Brain microvascular endothelial cell (primary cell): ENCODE results near the gene KCTD17.
A peak's percentile ranks its signal among the peaks of the same experiment; 100 is the strongest.

Experiments used
- DNase-seq: peaks from one replicate; pipeline ENCODE4 v3.0.0-alpha.2; 2020
- H3K27ac ChIP-seq: fragments of 250-450 bp; sonication (Bioruptor Pico); 2 replicates; pipeline ENCODE4 v1.5.1; 2020; ENCODE audit warnings: mild to moderate bottlenecking, moderate library complexity
- H3K27me3 ChIP-seq: fragments of 250-450 bp; sonication (Bioruptor Pico); replicated peaks from 2 replicates; pipeline ENCODE4 v1.5.1; 2020; ENCODE audit warnings: mild to moderate bottlenecking
- H3K36me3 ChIP-seq: fragments of 250-450 bp; sonication (Bioruptor Pico); replicated peaks from 2 replicates; pipeline ENCODE4 v1.5.1; 2020; ENCODE audit warnings: mild to moderate bottlenecking
- H3K4me3 ChIP-seq: 2 replicates; pipeline ENCODE4 v1.5.1; 2011; ENCODE audit warnings: low read depth, mild to moderate bottlenecking, control low read depth, low read length, moderate library complexity
- CTCF ChIP-seq: IDR thresholded peaks from 2 replicates; pipeline ENCODE4 v1.5.1; 2011; ENCODE audit warnings: low read depth, mild to moderate bottlenecking, moderate library complexity, low read length, control low read depth, inconsistent platforms; ENCODE audit errors: missing control alignments
- in situ Hi-C: cut with HindIII; loops from 2 replicates; pipeline ENCODE4 v1.10.0; 2017; ENCODE audit warnings: low sequenced_read_pairs, low pct_ligation_motif_present

The KCTD17 gene

GRCh38 chr22:37083914-37084313 lies 32.4 kb downstream of the KCTD17 start:
- TF ChIP-seq CTCF, result no peak
- DNase-seq, result no peak
- no peaks in the 10 kb centered on the region for H3K36me3 ChIP-seq
- no peak overlapping the region for H3K4me3 ChIP-seq
- in situ Hi-C loops, result no loop called here
- H3K27me3 ChIP-seq, result no peaks in the 10 kb centered on the region
- no peak overlapping the region for H3K27ac ChIP-seq

GRCh38 chr22:37084385-37084784 lies 32.8 kb downstream of the KCTD17 start:
- H3K36me3 ChIP-seq, result no peaks in the 10 kb centered on the region
- no peak for TF ChIP-seq CTCF
- in situ Hi-C loops, result no loop called here
- H3K4me3 ChIP-seq, result no peak overlapping the region
- no peak for DNase-seq
- no peak overlapping the region for H3K27ac ChIP-seq
- H3K27me3 ChIP-seq, result no peaks in the 10 kb centered on the region

- TF ChIP-seq CTCF, result no peak
- Histone ChIP-seq H3K4me3 (no peak overlapping the region), H3K36me3 (no peaks in the 10 kb centered on the region), H3K27ac (no peak overlapping the region), H3K27me3 (no peaks in the 10 kb centered on the region)
- in situ Hi-C loops, result no loop called here
- DNase-seq, result no peak
Observed at GRCh38 chr22:37086184-37086583, 34.6 kb downstream of the KCTD17 start.

GRCh38 chr22:37088108-37088605 lies 36.6 kb downstream of the KCTD17 start:
- no peak overlapping the region for H3K4me3 ChIP-seq
- no peaks in the 10 kb centered on the region for H3K36me3 ChIP-seq
- no peak overlapping the region for H3K27ac ChIP-seq
- H3K27me3 ChIP-seq, result no peaks in the 10 kb centered on the region
- in situ Hi-C loops, result no loop called here
- DNase-seq, result peak; percentile 12
- no peak for TF ChIP-seq CTCF

GRCh38 chr22:37088750-37089408 lies 37.3 kb downstream of the KCTD17 start:
- H3K27me3 ChIP-seq, result no peaks in the 10 kb centered on the region
- DNase-seq, result no peak
- H3K4me3 ChIP-seq, result no peak overlapping the region

More at GRCh38 chr22:37088750-37089408, 37.3 kb downstream of the KCTD17 start:
- in situ Hi-C loops, result no loop called here
- no peaks in the 10 kb centered on the region for H3K36me3 ChIP-seq
- no peak overlapping the region for H3K27ac ChIP-seq
- TF ChIP-seq CTCF, result no peak
